Testis (tissue), 2 donors: ENCODE results near the gene CSNK1G2.

ENCODE experiments used
- CTCF ChIP-seq, 3 experiments: fragments of 450-650 bp in 2 of 3; fragments of 200-600 bp in 1 of 3; sonication (generic) in 1 of 3; IDR thresholded peaks; one replicate each; pipeline ENCODE4 v1.5.1; 2016 to 2019; ENCODE audit warnings: antibody characterized with exemption in 3 of 3, mild to moderate bottlenecking in 2 of 3, moderate library complexity in 1 of 3
- POLR2A ChIP-seq: fragments of 450-650 bp; IDR thresholded peaks from one replicate; pipeline ENCODE4 v1.6.1; 2017; ENCODE audit warnings: antibody characterized with exemption, mild to moderate bottlenecking, moderate library complexity

GRCh38 chr19:1914826-1915341 lies 26.1 kb upstream of the CSNK1G2 start:
- TF ChIP-seq CTCF (IDR thresholded peaks at IDR 0.05) (no peak), POLR2A (no peak)
